RWPE2 (cell line): ENCODE measurements around the gene TEX2.

Source experiments
- ATAC-seq: fragments of 200-7000 bp; cut with Tn5 transposase; 3 replicates; pipeline ENCODE4 v1.9.1; 2021; ENCODE audit warnings: low read depth
- DNase-seq: peaks from one replicate; pipeline ENCODE4 v3.0.0-alpha.2; 2020; ENCODE audit warnings: low spot score
- H3K27ac ChIP-seq: fragments of 450-650 bp; 2 replicates; pipeline ENCODE4 v1.5.1; 2017; ENCODE audit warnings: mild to moderate bottlenecking; ENCODE audit not compliant: poor library complexity, severe bottlenecking
- H3K27me3 ChIP-seq: fragments of 250-450 bp; sonication (Bioruptor Pico); 2 replicates; pipeline ENCODE4 v1.5.1; 2021; ENCODE audit warnings: mild to moderate bottlenecking, moderate library complexity; ENCODE audit not compliant: insufficient read depth, poor library complexity, severe bottlenecking
- H3K36me3 ChIP-seq: fragments of 250-450 bp; sonication (Bioruptor Pico); 2 replicates; pipeline ENCODE4 v1.5.1; 2020; ENCODE audit warnings: low read depth, mild to moderate bottlenecking, moderate library complexity
- H3K4me1 ChIP-seq: fragments of 250-450 bp; sonication (Bioruptor Pico); 2 replicates; pipeline ENCODE4 v1.5.1; 2021; ENCODE audit warnings: mild to moderate bottlenecking, moderate library complexity; ENCODE audit not compliant: insufficient read depth, poor library complexity, severe bottlenecking
- H3K4me3 ChIP-seq: fragments of 250-450 bp; sonication (Bioruptor Pico); 2 replicates; pipeline ENCODE4 v1.5.1; 2021; ENCODE audit warnings: mild to moderate bottlenecking, moderate library complexity; ENCODE audit not compliant: severe bottlenecking
- H3K9me3 ChIP-seq: fragments of 250-450 bp; sonication (Bioruptor Pico); 2 replicates; pipeline ENCODE4 v1.5.1; 2021; ENCODE audit warnings: mild to moderate bottlenecking, moderate library complexity; ENCODE audit not compliant: severe bottlenecking
- CTCF ChIP-seq: fragments of 450-650 bp; IDR thresholded peaks from one replicate; pipeline ENCODE4 v1.5.1; 2017; ENCODE audit warnings: mild to moderate bottlenecking, moderate library complexity; ENCODE audit not compliant: poor library complexity, severe bottlenecking

The TEX2 gene

GRCh38 chr17:64139542-64139941 is 123.5 kb downstream of the TEX2 start:
- Histone ChIP-seq H3K4me3 (no peak overlapping the region), H3K27me3 (no peaks in the 10 kb centered on the region), H3K9me3 (no peaks in the 10 kb centered on the region), H3K27ac (no peak overlapping the region), H3K36me3 (no peaks in the 10 kb centered on the region), H3K4me1 (no peaks in the 10 kb centered on the region)
- DNase-seq (no peak), ATAC-seq (no peak)
- TF ChIP-seq CTCF: no peak

GRCh38 chr17:64138441-64138840 is 124.6 kb downstream of the TEX2 start:
- no peaks in the 10 kb centered on the region for H3K9me3 ChIP-seq
- TF ChIP-seq CTCF: no peak
- no peaks in the 10 kb centered on the region for H3K36me3 ChIP-seq
- ATAC-seq (no peak), DNase-seq (no peak)
- no peaks in the 10 kb centered on the region for H3K27me3 ChIP-seq
- no peaks in the 10 kb centered on the region for H3K4me1 ChIP-seq
- H3K4me3 ChIP-seq: no peak overlapping the region
- no peak overlapping the region for H3K27ac ChIP-seq

- H3K4me1 ChIP-seq: peaks cover 6% of the 10 kb centered on the region
- no peak overlapping the region for H3K27ac ChIP-seq
- H3K27me3 ChIP-seq: no peaks in the 10 kb centered on the region
- H3K9me3 ChIP-seq: no peaks in the 10 kb centered on the region
- DNase-seq (no peak), ATAC-seq (no peak)
- TF ChIP-seq CTCF: no peak
- no peak overlapping the region for H3K4me3 ChIP-seq
- no peaks in the 10 kb centered on the region for H3K36me3 ChIP-seq
Measured at GRCh38 chr17:64135000-64135399, 128.1 kb downstream of the TEX2 start.

DNA sequence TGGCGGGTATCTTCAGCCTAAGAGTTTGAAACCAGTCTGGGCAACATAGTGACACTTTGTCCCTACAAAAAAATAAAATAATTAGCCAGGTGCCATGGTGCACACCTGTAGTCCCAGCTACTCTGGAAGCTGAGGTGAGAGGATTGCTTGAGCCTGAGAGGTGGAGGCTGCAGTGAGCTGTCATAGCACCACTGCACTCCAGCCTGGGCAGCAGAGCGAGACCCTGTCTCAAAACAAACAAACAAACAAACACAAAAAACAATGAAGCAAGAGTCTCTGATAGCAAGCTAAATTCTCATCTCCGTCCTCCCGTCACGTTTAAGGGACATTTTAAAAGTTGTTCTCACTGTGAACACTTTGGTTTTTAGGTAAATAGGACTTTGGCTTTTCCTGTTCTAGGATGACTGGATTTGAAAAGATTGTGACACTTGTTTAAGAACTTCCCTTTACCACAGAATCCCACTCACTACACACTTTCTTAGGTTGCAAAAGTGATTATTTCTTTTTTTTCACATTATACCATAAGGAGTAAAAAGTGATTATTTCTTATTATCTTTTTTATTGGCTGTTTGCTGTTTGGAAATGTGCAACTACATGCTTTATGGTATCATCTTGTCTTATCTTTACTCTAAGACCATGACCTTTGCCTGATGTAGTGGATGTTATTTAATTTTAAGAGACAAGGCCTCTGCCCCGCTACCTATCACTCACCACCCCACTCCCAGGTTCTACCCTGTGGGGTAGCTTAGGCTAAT is 128.7 kb downstream of the TEX2 start:
- Histone ChIP-seq H3K4me3 (no peak overlapping the region), H3K27me3 (no peaks in the 10 kb centered on the region), H3K9me3 (no peaks in the 10 kb centered on the region), H3K36me3 (no peaks in the 10 kb centered on the region), H3K27ac (no peak overlapping the region), H3K4me1 (peaks cover 6% of the 10 kb centered on the region)
- DNase-seq (no peak), ATAC-seq (no peak)
- TF ChIP-seq CTCF: no peak

- ATAC-seq: peak; percentile 19; the same call in 2 of the 3 replicates
- H3K27ac ChIP-seq: no peak overlapping the region
Measured at GRCh38 chr17:64133546-64134215, 129.4 kb downstream of the TEX2 start.

More at GRCh38 chr17:64133546-64134215, 129.4 kb downstream of the TEX2 start:
- H3K9me3 ChIP-seq: no peaks in the 10 kb centered on the region
- H3K36me3 ChIP-seq: no peaks in the 10 kb centered on the region
- peak; percentile 81 for TF ChIP-seq CTCF
- H3K4me1 ChIP-seq: peaks cover 6% of the 10 kb centered on the region
- DNase-seq: no peak
- no peaks in the 10 kb centered on the region for H3K27me3 ChIP-seq
- no peak overlapping the region for H3K4me3 ChIP-seq
